Germinal center (tissue), 1 donor: ENCODE measurements around the gene C22orf31.

ENCODE experiments used
- DNase-seq: peaks from one replicate; pipeline ENCODE4 v3.0.0; 2012; ENCODE audit warnings: mixed read lengths, low spot score

C22orf31 gene

GRCh38 chr22:29029202-29030000 is 32.2 kb downstream of the C22orf31 start:
- DNase-seq: no peak

GRCh38 chr22:29028468-29028867 is 33.2 kb downstream of the C22orf31 start:
- no peak for DNase-seq

- no peak for DNase-seq
Observed at GRCh38 chr22:29026579-29026978, 35.1 kb downstream of the C22orf31 start.

GRCh38 chr22:29023172-29023796 is 38.3 kb downstream of the C22orf31 start:
- DNase-seq: no peak

- DNase-seq: no peak
Observed at GRCh38 chr22:29022101-29022817, 39.4 kb downstream of the C22orf31 start.

GRCh38 chr22:29018293-29019189 is 43.1 kb downstream of the C22orf31 start:
- DNase-seq: no peak

GRCh38 chr22:29016067-29016938 is 45.3 kb downstream of the C22orf31 start:
- no peak for DNase-seq

- no peak for DNase-seq
Observed at GRCh38 chr22:29014773-29015172, 46.9 kb downstream of the C22orf31 start.

- no peak for DNase-seq
Observed at GRCh38 chr22:29014293-29014692, 47.3 kb downstream of the C22orf31 start.

- DNase-seq: no peak
Observed at GRCh38 chr22:29012952-29013351, 48.7 kb downstream of the C22orf31 start.

GRCh38 chr22:29012101-29012433 is 49.6 kb downstream of the C22orf31 start:
- DNase-seq: no peak

GRCh38 chr22:29011240-29012100 is 50.2 kb downstream of the C22orf31 start:
- DNase-seq: no peak

- no peak for DNase-seq
Observed at GRCh38 chr22:29009148-29009547, 52.5 kb downstream of the C22orf31 start.
